Esophagus muscularis mucosa (tissue), 4 donors: Measurements from ENCODE around the gene RHOT1.

ENCODE experiments used
- CTCF ChIP-seq, 3 experiments: fragments of 200-600 bp in 2 of 3; fragments of 450-650 bp in 1 of 3; sonication (generic) in 2 of 3; IDR thresholded peaks; one replicate each; pipeline ENCODE4 v1.5.1; 2017 to 2019; ENCODE audit warnings: antibody characterized with exemption in 3 of 3, mild to moderate bottlenecking in 2 of 3, moderate library complexity in 1 of 3
- EP300 ChIP-seq: sonication (generic); formaldehyde crosslinking; IDR thresholded peaks from one replicate; pipeline ENCODE4 v1.6.1; 2017; ENCODE audit warnings: antibody characterized with exemption
- POLR2A ChIP-seq: fragments of 450-650 bp; IDR thresholded peaks from one replicate; pipeline ENCODE4 v1.6.1; 2017; ENCODE audit warnings: antibody characterized with exemption, moderate library complexity, mild to moderate bottlenecking, low read depth

- TF ChIP-seq EP300 (no peak), CTCF (IDR thresholded peaks at IDR 0.05) (no peak), POLR2A (no peak)
These were observed 25.4 kb upstream of the RHOT1 start for GRCh38 chr17:32116937-32117336.
